ENCODE results near the gene ABCA13. TPM values are rescaled to one million over a fixed set of nuclear protein-coding genes. Genes with fewer than 3 reads are reported as not detected.

The ABCA13 gene
- total RNA-seq, 4 donors from 2014 or later = under 0.01 to 0.54 (median 0.04) TPM; not detected in 1

GRCh38 chr7:48365010-48365409 is 193.8 kb downstream of the ABCA13 start:
- TF ChIP-seq EP300 (IDR thresholded peaks at IDR 0.05) (no peak), POLR2AphosphoS5 (IDR thresholded peaks at IDR 0.05) (no peak), CTCF (IDR thresholded peaks at IDR 0.05) (no peak), POLR2A (IDR thresholded peaks at IDR 0.05) (no peak)
- Histone ChIP-seq H3K9me3 (no peaks in the 10 kb centered on the region), H3K4me3 (no peak overlapping the region), H3K27me3 (no peaks in the 10 kb centered on the region), H3K27ac (no peak overlapping the region), H3K36me3 (no peaks in the 10 kb centered on the region), H3K4me1 (no peaks in the 10 kb centered on the region)
- ATAC-seq = no peak
- WGBS, 2 donors (ENCODE audit: low coverage in 1 of 2) = 31 to 56% methylated on average over 2 of the region's 2 CpGs

GRCh38 chr7:48366096-48366495 is 194.8 kb downstream of the ABCA13 start:
- no peak overlapping the region for H3K27ac ChIP-seq
- H3K4me1 ChIP-seq = no peaks in the 10 kb centered on the region
- no peaks in the 10 kb centered on the region for H3K36me3 ChIP-seq
- no peak overlapping the region for H3K4me3 ChIP-seq
- TF ChIP-seq POLR2A (IDR thresholded peaks at IDR 0.05) (no peak), POLR2AphosphoS5 (IDR thresholded peaks at IDR 0.05) (no peak), EP300 (IDR thresholded peaks at IDR 0.05) (no peak), CTCF (IDR thresholded peaks at IDR 0.05) (no peak)
- 49 to 78% methylated on average over 2 to 4 of the region's 4 CpGs for whole genome bisulfite sequencing, 2 donors (ENCODE audit: low coverage in 1 of 2)
- H3K27me3 ChIP-seq = no peaks in the 10 kb centered on the region
- ATAC-seq = no peak
- H3K9me3 ChIP-seq = peaks cover 0 to 7% (median 0%) of the 10 kb centered on the region in 3 donors

GRCh38 chr7:48376263-48376662 is 205.0 kb downstream of the ABCA13 start:
- no peaks in the 10 kb centered on the region for H3K27me3 ChIP-seq
- H3K27ac ChIP-seq = no peak overlapping the region
- ATAC-seq = no peak
- H3K4me1 ChIP-seq = no peaks in the 10 kb centered on the region
- no peak overlapping the region for H3K4me3 ChIP-seq
- no peaks in the 10 kb centered on the region for H3K36me3 ChIP-seq
- H3K9me3 ChIP-seq = peaks cover 0 to 2% (median 0%) of the 10 kb centered on the region in 3 donors
- TF ChIP-seq POLR2AphosphoS5 (IDR thresholded peaks at IDR 0.05) = no peak
- TF ChIP-seq POLR2A (IDR thresholded peaks at IDR 0.05) = no peak
- TF ChIP-seq EP300 (IDR thresholded peaks at IDR 0.05) = no peak
- TF ChIP-seq CTCF (IDR thresholded peaks at IDR 0.05) = no peak

- no peak for ATAC-seq
- 67% methylated on average over 1 of the region's 1 CpG; no CpG with 5 or more reads in 1 of the 2 donors for WGBS, 2 donors (ENCODE audit: low coverage in 1 of 2)
- Histone ChIP-seq H3K4me1 (no peaks in the 10 kb centered on the region), H3K27ac (no peak overlapping the region), H3K27me3 (no peaks in the 10 kb centered on the region), H3K36me3 (no peaks in the 10 kb centered on the region), H3K9me3 (no peaks in the 10 kb centered on the region), H3K4me3 (no peak overlapping the region)
- TF ChIP-seq EP300 (IDR thresholded peaks at IDR 0.05) (no peak), CTCF (IDR thresholded peaks at IDR 0.05) (no peak), POLR2AphosphoS5 (IDR thresholded peaks at IDR 0.05) (no peak), POLR2A (IDR thresholded peaks at IDR 0.05) (no peak)
Measured at GRCh38 chr7:48380921-48381320, 209.7 kb downstream of the ABCA13 start.

DNA sequence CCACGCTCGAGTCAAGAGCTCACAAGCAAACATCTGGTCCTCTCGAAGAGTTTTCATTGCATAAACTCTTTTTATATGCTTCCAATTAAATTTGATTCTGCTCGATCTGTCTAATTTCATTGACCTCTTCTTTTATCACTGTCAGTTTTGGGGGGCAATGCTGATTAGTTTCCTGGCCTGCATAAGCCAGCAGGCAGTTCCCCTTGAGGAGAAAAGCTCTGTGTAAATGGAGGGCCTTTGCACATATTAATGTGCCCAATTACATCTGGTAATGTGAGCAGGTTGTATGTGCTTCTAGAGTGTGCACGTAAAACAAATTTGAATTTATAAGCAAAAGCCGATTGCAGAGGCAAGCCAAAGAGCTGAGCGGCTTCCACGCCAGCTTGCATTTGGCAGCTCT is 210.3 kb downstream of the ABCA13 start:
- H3K27ac ChIP-seq = no peak overlapping the region
- 78 to 82% methylated on average over 8 of the region's 8 CpGs for WGBS, 2 donors (ENCODE audit: low coverage in 1 of 2)
- no peak for ATAC-seq
- no peak for TF ChIP-seq EP300 (IDR thresholded peaks at IDR 0.05)
- H3K36me3 ChIP-seq = no peaks in the 10 kb centered on the region
- no peaks in the 10 kb centered on the region for H3K4me1 ChIP-seq
- H3K9me3 ChIP-seq = no peaks in the 10 kb centered on the region
- H3K4me3 ChIP-seq = no peak overlapping the region
- H3K27me3 ChIP-seq = no peaks in the 10 kb centered on the region

Measured in gastroesophageal sphincter (tissue), 4 donors.